K562 (cell line): ENCODE data around the gene PLAC9. TPM values are rescaled to one million over a fixed set of nuclear protein-coding genes. Genes with fewer than 3 reads are reported as not detected.

Experiments used
- ARID2 ChIP-seq: fragments of 450-650 bp; IDR thresholded peaks from 2 replicates; pipeline ENCODE4 v1.6.1; 2017; ENCODE audit warnings: antibody characterized with exemption, mild to moderate bottlenecking
- CREBBP ChIP-seq: IDR thresholded peaks from one replicate; pipeline ENCODE4 v1.6.1; 2012; ENCODE audit warnings: low read depth, mild to moderate bottlenecking, control low read depth, inconsistent platforms, low read length
- TAF9B ChIP-seq: fragments of 450-650 bp; IDR thresholded peaks from 2 replicates; pipeline ENCODE4 v1.6.1; 2018; ENCODE audit warnings: mild to moderate bottlenecking; ENCODE audit not compliant: partially characterized antibody
- TRIM24 ChIP-seq, 2 experiments: fragments of 450-650 bp; IDR thresholded peaks; 2 replicates each; pipeline ENCODE4 v1.6.1; 2016
- XRCC3 ChIP-seq: fragments of 450-650 bp; IDR thresholded peaks from 2 replicates; pipeline ENCODE4 v1.6.1; 2017; ENCODE audit warnings: mild to moderate bottlenecking, moderate library complexity
- ZBTB7A ChIP-seq: IDR thresholded peaks from 2 replicates; pipeline ENCODE4 v1.6.1; 2011; ENCODE audit warnings: low read depth, mild to moderate bottlenecking, low read length, moderate library complexity, borderline replicate concordance; ENCODE audit not compliant: control insufficient read depth
- ZNF707 ChIP-seq: fragments of 250-450 bp; sonication (Bioruptor Pico); conservative IDR thresholded peaks from 2 replicates; pipeline ENCODE4 v1.8.0; 2022; ENCODE audit warnings: inconsistent platforms, mild to moderate bottlenecking, moderate library complexity
- polyA plus RNA-seq, 8 experiments: library from polyadenylated mRNA; depleted of rRNA in 4 of 8; stranded (reverse) in 5 of 8; unstranded in 3 of 8; fragments of >200 nt; fragmentation: Nextera tagmentation in 2 of 8; fragmentation: Illumina TruSeq in 1 of 8; extraction: Ambion mirVana in 2 of 8; extraction: Trizol in 1 of 8; gene quantifications; 2 replicates each; pipeline versions ENCODE4 v1.2.1 to v1.2.3, GENCODE V29; 2011 to 2014; ENCODE audit warnings: inconsistent platforms in 1 of 8, missing spikeins in 1 of 8
- total RNA-seq, 7 experiments: library from RNA; depleted of rRNA in 6 of 7; stranded (reverse); fragments of >200 nt in 6 of 7; fragmentation: Illumina TruSeq in 2 of 7; extraction: Trizol in 2 of 7; gene quantifications; 2 replicates each; pipeline versions ENCODE4 v1.2.1 to v1.2.3, GENCODE V29; 2011 to 2021; ENCODE audit warnings: low replicate concordance in 1 of 7
- TF ChIP-seq, protein P1 (sequence below), 2 experiments: fragments of 450-650 bp; IDR thresholded peaks; 2 replicates each; pipeline ENCODE4 v1.6.1; 2016; ENCODE audit warnings: mild to moderate bottlenecking in 2 of 2, borderline replicate concordance in 1 of 2, low read depth in 1 of 2, moderate library complexity in 1 of 2
- TF ChIP-seq, protein P2 (sequence below): fragments of 250-450 bp; sonication (Bioruptor Pico); IDR thresholded peaks from 2 replicates; pipeline ENCODE4 v1.4.0; 2020; ENCODE audit warnings: mild to moderate bottlenecking, moderate library complexity, borderline replicate concordance
- TF ChIP-seq, protein P3 (sequence below): fragments of 450-650 bp; formaldehyde crosslinking; IDR thresholded peaks from 2 replicates; pipeline ENCODE4 v1.4.0; 2020; ENCODE audit warnings: mild to moderate bottlenecking
- TF ChIP-seq, protein P4 (sequence below): fragments of 250-450 bp; sonication (Bioruptor Pico); IDR thresholded peaks from 2 replicates; pipeline ENCODE4 v1.8.0; 2022; ENCODE audit warnings: inconsistent platforms
- TF ChIP-seq, protein P5 (sequence below): fragments of 250-450 bp; sonication (Bioruptor Pico); IDR thresholded peaks from 2 replicates; pipeline ENCODE4 v1.5.0; 2021

Gene PLAC9
- total and polyA plus RNA-seq, 9 of the 15 experiments (the other 6 are each of a cell fraction or from before 2014, with no cell fraction given), result not detected

DNA sequence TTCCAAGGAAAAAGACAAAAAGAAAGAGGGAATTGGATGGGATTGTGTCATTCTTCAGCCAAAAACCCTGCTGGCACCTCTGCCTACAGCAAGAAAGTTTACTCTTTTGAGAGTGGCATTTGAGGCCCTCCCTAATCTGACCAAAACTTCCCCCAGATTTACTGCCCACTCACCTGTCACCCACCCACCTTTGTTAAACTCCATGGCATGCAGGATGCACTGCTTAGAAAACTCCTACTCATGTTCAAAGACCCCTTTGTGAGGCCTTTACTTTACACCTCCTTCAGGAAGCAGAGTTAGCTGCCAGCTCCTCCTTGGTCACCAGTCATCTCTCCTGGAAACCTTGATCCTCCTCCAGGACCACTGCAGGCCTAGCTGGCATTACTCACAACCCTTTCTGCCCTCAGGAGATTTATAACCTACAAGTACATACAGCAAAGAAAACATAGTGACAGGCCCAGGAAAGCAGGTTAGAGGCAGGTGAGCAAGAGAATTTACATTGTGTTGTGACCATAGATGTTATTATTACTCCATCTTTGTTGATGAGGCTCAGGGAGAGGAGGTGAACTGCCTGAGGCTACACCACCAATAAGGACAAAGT lies 10.3 kb upstream of the PLAC9 start (continued):
- TF ChIP-seq, protein P1, sequence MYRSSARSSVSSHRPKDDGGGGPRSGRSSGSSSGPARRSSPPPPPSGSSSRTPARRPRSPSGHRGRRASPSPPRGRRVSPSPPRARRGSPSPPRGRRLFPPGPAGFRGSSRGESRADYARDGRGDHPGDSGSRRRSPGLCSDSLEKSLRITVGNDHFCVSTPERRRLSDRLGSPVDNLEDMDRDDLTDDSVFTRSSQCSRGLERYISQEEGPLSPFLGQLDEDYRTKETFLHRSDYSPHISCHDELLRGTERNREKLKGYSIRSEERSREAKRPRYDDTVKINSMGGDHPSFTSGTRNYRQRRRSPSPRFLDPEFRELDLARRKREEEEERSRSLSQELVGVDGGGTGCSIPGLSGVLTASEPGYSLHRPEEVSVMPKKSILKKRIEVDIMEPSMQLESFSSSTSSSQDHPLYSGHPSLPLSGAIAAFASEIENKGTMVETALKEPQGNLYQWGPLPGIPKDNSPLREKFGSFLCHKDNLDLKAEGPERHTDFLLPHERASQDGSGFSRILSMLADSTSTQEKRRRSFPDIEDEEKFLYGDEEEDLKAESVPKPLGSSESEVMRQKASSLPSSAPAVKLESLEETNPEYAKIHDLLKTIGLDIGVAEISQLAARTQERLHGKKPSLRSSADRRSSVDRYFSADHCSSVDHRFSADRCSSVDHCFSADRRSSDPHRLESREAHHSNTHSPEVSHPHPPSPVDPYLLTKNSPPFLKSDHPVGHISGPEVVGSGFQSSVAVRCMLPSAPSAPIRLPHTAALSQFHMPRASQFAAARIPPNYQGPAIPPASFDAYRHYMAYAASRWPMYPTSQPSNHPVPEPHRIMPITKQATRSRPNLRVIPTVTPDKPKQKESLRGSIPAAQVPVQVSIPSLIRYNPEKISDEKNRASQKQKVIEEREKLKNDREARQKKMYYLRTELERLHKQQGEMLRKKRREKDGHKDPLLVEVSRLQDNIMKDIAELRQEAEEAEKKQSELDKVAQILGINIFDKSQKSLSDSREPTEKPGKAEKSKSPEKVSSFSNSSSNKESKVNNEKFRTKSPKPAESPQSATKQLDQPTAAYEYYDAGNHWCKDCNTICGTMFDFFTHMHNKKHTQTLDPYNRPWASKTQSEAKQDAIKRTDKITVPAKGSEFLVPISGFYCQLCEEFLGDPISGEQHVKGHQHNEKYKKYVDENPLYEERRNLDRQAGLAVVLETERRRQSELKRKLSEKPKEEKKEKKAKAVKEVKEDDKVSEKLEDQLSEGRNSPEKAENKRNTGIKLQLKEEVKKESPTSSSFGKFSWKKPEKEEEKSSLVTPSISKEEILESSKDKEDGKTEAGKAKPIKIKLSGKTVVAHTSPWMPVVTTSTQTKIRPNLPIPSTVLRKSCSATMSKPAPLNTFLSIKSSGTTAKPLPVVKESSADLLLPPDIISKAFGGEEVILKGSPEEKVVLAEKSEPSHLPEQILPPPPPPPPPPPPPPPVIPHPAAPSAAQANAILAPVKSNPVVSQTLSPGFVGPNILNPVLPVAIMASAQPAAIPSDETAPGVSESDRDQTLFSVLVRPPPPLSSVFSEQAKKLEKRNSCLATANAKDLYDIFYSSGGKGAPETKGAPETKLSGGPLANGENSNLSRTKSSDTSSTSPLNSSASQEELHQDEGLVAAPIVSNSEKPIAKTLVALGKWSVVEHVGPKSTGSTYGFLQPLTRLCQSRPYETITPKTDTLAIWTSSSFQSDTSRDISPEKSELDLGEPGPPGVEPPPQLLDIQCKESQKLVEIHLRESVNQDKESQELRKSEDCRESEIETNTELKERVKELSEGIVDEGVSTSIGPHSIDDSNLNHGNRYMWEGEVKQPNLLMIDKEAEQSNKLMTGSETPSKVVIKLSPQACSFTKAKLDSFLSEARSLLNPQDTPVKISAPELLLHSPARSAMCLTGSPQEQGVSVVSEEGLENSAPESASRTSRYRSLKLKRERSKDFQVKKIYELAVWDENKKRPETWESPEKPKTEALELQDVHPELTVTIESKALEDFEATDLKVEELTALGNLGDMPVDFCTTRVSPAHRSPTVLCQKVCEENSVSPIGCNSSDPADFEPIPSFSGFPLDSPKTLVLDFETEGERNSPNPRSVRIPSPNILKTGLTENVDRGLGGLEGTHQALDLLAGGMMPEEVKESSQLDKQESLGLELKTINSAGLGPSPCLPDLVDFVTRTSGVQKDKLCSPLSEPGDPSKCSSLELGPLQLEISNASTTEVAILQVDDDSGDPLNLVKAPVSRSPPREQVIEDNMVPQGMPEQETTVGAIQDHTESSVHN (IDR thresholded peaks at IDR 0.05; ENCODE audit: borderline replicate concordance in 1 of 2, low read depth in 1 of 2), result no peak
- TF ChIP-seq ZNF707 (CRISPR knock-in tag) (no peak), XRCC3 (no peak), ARID2 (no peak), TRIM24 (IDR thresholded peaks at IDR 0.05) (no peak), TAF9B (no peak), CREBBP (no peak), ZBTB7A (no peak)
- TF ChIP-seq, protein P2, sequence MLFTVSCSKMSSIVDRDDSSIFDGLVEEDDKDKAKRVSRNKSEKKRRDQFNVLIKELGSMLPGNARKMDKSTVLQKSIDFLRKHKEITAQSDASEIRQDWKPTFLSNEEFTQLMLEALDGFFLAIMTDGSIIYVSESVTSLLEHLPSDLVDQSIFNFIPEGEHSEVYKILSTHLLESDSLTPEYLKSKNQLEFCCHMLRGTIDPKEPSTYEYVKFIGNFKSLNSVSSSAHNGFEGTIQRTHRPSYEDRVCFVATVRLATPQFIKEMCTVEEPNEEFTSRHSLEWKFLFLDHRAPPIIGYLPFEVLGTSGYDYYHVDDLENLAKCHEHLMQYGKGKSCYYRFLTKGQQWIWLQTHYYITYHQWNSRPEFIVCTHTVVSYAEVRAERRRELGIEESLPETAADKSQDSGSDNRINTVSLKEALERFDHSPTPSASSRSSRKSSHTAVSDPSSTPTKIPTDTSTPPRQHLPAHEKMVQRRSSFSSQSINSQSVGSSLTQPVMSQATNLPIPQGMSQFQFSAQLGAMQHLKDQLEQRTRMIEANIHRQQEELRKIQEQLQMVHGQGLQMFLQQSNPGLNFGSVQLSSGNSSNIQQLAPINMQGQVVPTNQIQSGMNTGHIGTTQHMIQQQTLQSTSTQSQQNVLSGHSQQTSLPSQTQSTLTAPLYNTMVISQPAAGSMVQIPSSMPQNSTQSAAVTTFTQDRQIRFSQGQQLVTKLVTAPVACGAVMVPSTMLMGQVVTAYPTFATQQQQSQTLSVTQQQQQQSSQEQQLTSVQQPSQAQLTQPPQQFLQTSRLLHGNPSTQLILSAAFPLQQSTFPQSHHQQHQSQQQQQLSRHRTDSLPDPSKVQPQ, result no peak
- TF ChIP-seq, protein P3, sequence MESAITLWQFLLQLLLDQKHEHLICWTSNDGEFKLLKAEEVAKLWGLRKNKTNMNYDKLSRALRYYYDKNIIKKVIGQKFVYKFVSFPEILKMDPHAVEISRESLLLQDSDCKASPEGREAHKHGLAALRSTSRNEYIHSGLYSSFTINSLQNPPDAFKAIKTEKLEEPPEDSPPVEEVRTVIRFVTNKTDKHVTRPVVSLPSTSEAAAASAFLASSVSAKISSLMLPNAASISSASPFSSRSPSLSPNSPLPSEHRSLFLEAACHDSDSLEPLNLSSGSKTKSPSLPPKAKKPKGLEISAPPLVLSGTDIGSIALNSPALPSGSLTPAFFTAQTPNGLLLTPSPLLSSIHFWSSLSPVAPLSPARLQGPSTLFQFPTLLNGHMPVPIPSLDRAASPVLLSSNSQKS, result no peak
- TF ChIP-seq, protein P4, sequence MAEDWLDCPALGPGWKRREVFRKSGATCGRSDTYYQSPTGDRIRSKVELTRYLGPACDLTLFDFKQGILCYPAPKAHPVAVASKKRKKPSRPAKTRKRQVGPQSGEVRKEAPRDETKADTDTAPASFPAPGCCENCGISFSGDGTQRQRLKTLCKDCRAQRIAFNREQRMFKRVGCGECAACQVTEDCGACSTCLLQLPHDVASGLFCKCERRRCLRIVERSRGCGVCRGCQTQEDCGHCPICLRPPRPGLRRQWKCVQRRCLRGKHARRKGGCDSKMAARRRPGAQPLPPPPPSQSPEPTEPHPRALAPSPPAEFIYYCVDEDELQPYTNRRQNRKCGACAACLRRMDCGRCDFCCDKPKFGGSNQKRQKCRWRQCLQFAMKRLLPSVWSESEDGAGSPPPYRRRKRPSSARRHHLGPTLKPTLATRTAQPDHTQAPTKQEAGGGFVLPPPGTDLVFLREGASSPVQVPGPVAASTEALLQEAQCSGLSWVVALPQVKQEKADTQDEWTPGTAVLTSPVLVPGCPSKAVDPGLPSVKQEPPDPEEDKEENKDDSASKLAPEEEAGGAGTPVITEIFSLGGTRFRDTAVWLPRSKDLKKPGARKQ (CRISPR knock-in tag), result no peak
- TF ChIP-seq, protein P5, sequence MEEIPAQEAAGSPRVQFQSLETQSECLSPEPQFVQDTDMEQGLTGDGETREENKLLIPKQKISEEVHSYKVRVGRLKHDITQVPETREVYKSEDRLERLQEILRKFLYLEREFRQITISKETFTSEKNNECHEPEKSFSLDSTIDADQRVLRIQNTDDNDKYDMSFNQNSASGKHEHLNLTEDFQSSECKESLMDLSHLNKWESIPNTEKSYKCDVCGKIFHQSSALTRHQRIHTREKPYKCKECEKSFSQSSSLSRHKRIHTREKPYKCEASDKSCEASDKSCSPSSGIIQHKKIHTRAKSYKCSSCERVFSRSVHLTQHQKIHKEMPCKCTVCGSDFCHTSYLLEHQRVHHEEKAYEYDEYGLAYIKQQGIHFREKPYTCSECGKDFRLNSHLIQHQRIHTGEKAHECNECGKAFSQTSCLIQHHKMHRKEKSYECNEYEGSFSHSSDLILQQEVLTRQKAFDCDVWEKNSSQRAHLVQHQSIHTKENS, result no peak
